Mesodermal cell (in vitro differentiated cells): ENCODE measurements around the gene PLEKHA6.
"Not testable (repeated sequence)": the region's sequence is repeated elsewhere in the genome, so short reads cannot be mapped to it uniquely, and the experiment has no call there.

ENCODE experiments used
- H3K27ac ChIP-seq: 2 replicates; pipeline ENCODE4 v1.7.0; 2013; ENCODE audit warnings: mild to moderate bottlenecking, low read depth, low read length, moderate library complexity; ENCODE audit not compliant: severe bottlenecking
- H3K36me3 ChIP-seq: 2 replicates; pipeline ENCODE4 v1.7.1; 2013; ENCODE audit warnings: mild to moderate bottlenecking, low read length, moderate library complexity; ENCODE audit not compliant: control insufficient read depth, insufficient read depth
- H3K4me1 ChIP-seq: one replicate; pipeline ENCODE4 v1.7.1; 2013; ENCODE audit warnings: mild to moderate bottlenecking, low read length; ENCODE audit not compliant: insufficient read depth, control insufficient read depth, poor library complexity, severe bottlenecking
- H3K4me3 ChIP-seq: 2 replicates; pipeline ENCODE4 v1.7.0; 2013; ENCODE audit warnings: low read length, control low read depth, mild to moderate bottlenecking; ENCODE audit not compliant: insufficient read depth, poor library complexity, severe bottlenecking; ENCODE audit errors: extremely low read depth
- H3K9me3 ChIP-seq: 2 replicates; pipeline ENCODE4 v1.7.1; 2013; ENCODE audit warnings: mild to moderate bottlenecking, low read length, moderate library complexity; ENCODE audit not compliant: control insufficient read depth
- WGBS, 2 experiments: methylation state at CpG; one replicate each; pipeline ENCODE4 v1.1.5; 2013; ENCODE audit warnings: missing lambda C conversion rate in 2 of 2; ENCODE audit not compliant: insufficient coverage in 2 of 2; 5-methylcytosine and 5-hydroxymethylcytosine counted together

Gene PLEKHA6

GRCh38 chr1:204335533-204335932 is 24.2 kb downstream of the PLEKHA6 start:
- H3K36me3 ChIP-seq, result no peaks in the 10 kb centered on the region
- H3K27ac ChIP-seq, result no peak overlapping the region
- no peak overlapping the region for H3K4me3 ChIP-seq
- H3K9me3 ChIP-seq, result no peaks in the 10 kb centered on the region
- peaks cover 46% of the 10 kb centered on the region for H3K4me1 ChIP-seq
- WGBS, 2 experiments, result 86% methylated on average over 1 of the region's 1 CpG; no CpG with 5 or more reads in 1 of the 2 experiments

- Histone ChIP-seq H3K9me3 (no peaks in the 10 kb centered on the region), H3K4me1 (peaks cover 43% of the 10 kb centered on the region), H3K36me3 (no peaks in the 10 kb centered on the region), H3K27ac (no peak overlapping the region), H3K4me3 (no peak overlapping the region)
- 83 to 100% methylated on average over 1 of the region's 1 CpG for WGBS, 2 experiments
Measured at GRCh38 chr1:204335085-204335484, 24.6 kb downstream of the PLEKHA6 start.

GRCh38 chr1:204334455-204334854 is 25.3 kb downstream of the PLEKHA6 start:
- H3K4me1 ChIP-seq, result peaks cover 43% of the 10 kb centered on the region
- H3K36me3 ChIP-seq, result no peaks in the 10 kb centered on the region
- no peak overlapping the region for H3K4me3 ChIP-seq
- WGBS, 2 experiments, result 90 to 95% methylated on average over 4 to 5 of the region's 7 CpGs
- no peaks in the 10 kb centered on the region for H3K9me3 ChIP-seq
- H3K27ac ChIP-seq, result no peak overlapping the region

- 64 to 72% methylated on average over 2 of the region's 2 CpGs for WGBS, 2 experiments
- no peak overlapping the region for H3K27ac ChIP-seq
- peaks cover 40% of the 10 kb centered on the region for H3K4me1 ChIP-seq
- H3K36me3 ChIP-seq, result no peaks in the 10 kb centered on the region
- peaks cover 8% of the 10 kb centered on the region for H3K9me3 ChIP-seq
- no peak overlapping the region for H3K4me3 ChIP-seq
Measured at GRCh38 chr1:204333427-204333826, 26.3 kb downstream of the PLEKHA6 start.

- H3K4me3 ChIP-seq, result no peak overlapping the region
- peaks cover 39% of the 10 kb centered on the region for H3K4me1 ChIP-seq
- H3K27ac ChIP-seq, result no peak overlapping the region
- no peaks in the 10 kb centered on the region for H3K36me3 ChIP-seq
- 94% methylated on average over 10 to 11 of the region's 13 CpGs for whole genome bisulfite sequencing, 2 experiments
- H3K9me3 ChIP-seq, result peaks cover 8% of the 10 kb centered on the region
Measured at GRCh38 chr1:204331847-204332487, 27.8 kb downstream of the PLEKHA6 start.

DNA sequence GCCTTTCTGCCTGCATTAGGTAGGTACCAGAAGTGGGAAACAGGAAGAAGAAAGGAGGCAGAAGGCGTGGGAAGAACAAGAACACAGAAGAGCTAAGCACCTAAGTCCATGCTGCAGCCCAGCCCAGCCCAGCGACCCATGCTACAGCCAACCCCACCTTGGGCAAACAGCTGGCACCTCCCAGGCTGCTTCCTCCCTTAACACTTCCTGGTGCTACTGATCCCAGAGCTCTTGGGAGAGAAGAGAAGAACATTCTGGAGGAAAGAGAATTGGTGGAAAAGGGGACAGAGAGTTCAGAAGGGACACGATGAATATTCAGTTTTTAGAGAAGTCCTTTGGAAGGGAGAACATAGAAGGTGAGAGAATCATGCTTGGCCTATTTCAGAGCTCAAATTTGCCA is 28.5 kb downstream of the PLEKHA6 start:
- H3K9me3 ChIP-seq, result peaks cover 8% of the 10 kb centered on the region
- WGBS, 2 experiments, result 100% methylated on average over 1 to 2 of the region's 3 CpGs
- H3K4me3 ChIP-seq, result no peak overlapping the region
- no peaks in the 10 kb centered on the region for H3K36me3 ChIP-seq
- H3K27ac ChIP-seq, result no peak overlapping the region
- H3K4me1 ChIP-seq, result peaks cover 34% of the 10 kb centered on the region

DNA sequence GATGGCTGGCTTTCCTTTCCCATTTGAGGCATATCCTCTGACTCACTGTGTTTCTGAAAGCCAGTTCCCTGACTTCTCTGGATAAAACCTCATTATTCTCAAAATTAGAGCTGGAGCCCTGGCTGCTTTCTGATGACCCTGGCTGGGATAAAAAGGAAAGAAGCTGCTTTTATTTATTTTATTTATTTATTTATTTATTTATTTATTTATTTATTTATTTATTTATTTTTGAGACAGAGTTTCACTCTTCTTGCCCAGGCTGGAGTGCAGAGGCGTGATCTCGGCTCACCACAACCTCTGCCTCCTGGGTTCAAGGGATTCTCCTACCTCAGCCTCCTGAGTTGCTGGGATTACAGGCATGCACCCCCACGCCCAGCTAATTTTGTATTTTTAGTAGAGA is 31.9 kb downstream of the PLEKHA6 start:
- not testable (repeated sequence) for H3K27ac ChIP-seq, H3K36me3 ChIP-seq, H3K4me3 ChIP-seq, H3K9me3 ChIP-seq
- WGBS, 2 experiments, result 96 to 100% methylated on average over 1 to 3 of the region's 3 CpGs
- peaks cover 27% of the 10 kb centered on the region for H3K4me1 ChIP-seq

- 91 to 95% methylated on average over 10 of the region's 10 CpGs for WGBS, 2 experiments
- Histone ChIP-seq H3K9me3 (peaks cover 8% of the 10 kb centered on the region), H3K4me1 (peaks cover 24% of the 10 kb centered on the region), H3K4me3 (no peak overlapping the region), H3K27ac (no peak overlapping the region), H3K36me3 (no peaks in the 10 kb centered on the region)
Measured at GRCh38 chr1:204327359-204327758, 32.4 kb downstream of the PLEKHA6 start.

- Histone ChIP-seq H3K36me3 (no peaks in the 10 kb centered on the region), H3K4me3 (no peak overlapping the region), H3K9me3 (peaks cover 8% of the 10 kb centered on the region), H3K27ac (no peak overlapping the region), H3K4me1 (peaks cover 29% of the 10 kb centered on the region)
- 84% methylated on average over 4 of the region's 8 CpGs for WGBS, 2 experiments
Measured at GRCh38 chr1:204326771-204327300, 32.9 kb downstream of the PLEKHA6 start.

- H3K9me3 ChIP-seq, result peaks cover 8% of the 10 kb centered on the region
- 92 to 98% methylated on average over 4 to 5 of the region's 5 CpGs for WGBS, 2 experiments
- no peaks in the 10 kb centered on the region for H3K36me3 ChIP-seq
- no peak overlapping the region for H3K4me3 ChIP-seq
- peaks cover 38% of the 10 kb centered on the region for H3K4me1 ChIP-seq
- no peak overlapping the region for H3K27ac ChIP-seq
Measured at GRCh38 chr1:204325944-204326343, 33.8 kb downstream of the PLEKHA6 start.

DNA sequence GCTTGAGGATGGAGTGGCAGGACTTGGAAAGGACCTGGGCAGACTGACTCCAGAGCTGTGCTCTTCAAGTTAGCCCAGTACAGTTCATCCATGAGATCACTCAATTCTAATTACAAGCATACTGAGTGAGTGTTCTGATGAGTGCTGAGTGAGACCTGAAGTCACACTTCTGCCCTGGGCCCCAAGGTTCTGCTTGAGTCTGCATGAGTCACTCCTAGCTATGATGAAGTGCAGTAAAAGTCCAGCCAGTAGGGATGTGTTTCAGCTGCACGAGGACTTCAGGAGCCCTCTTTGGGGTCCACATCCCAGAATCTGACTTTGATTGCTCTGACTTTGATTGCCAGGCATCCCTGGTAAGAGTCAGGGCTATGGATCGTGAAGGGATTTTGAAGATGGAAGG is 35.8 kb downstream of the PLEKHA6 start:
- no peak overlapping the region for H3K27ac ChIP-seq
- no peaks in the 10 kb centered on the region for H3K36me3 ChIP-seq
- peaks cover 2% of the 10 kb centered on the region for H3K9me3 ChIP-seq
- WGBS, 2 experiments, result 43 to 75% methylated on average over 2 of the region's 2 CpGs
- H3K4me3 ChIP-seq, result no peak overlapping the region
- peaks cover 58% of the 10 kb centered on the region for H3K4me1 ChIP-seq
